ENCODE results near the gene ZNF487.
A peak's percentile ranks its signal among the peaks of the same experiment; 100 is the strongest.
"Not testable (repeated sequence)": the region's sequence is repeated elsewhere in the genome, so short reads cannot be mapped to it uniquely, and the experiment has no call there.

Gene ZNF487

GRCh38 chr10:43407148-43407575, 29.7 kb upstream of the ZNF487 start:
- DNase-seq: peak; percentile 21

- peak; percentile 82 for DNase-seq
These were observed 29.2 kb upstream of the ZNF487 start for GRCh38 chr10:43407576-43408330.

GRCh38 chr10:43408331-43408709, 28.6 kb upstream of the ZNF487 start:
- no peak for DNase-seq

GRCh38 chr10:43408710-43409384, 28.1 kb upstream of the ZNF487 start, which contains the start of gene HNRNPF:
TSS of gene HNRNPF (minus strand) at chr10:43409186. CDS start at chr10:43387884, 21,302 bp downstream.
- peak; percentile 95 for DNase-seq

GRCh38 chr10:43409385-43410109, 27.4 kb upstream of the ZNF487 start:
- DNase-seq: peak; percentile 41

GRCh38 chr10:43410345-43410744, 26.6 kb upstream of the ZNF487 start:
- no peak for DNase-seq

- DNase-seq: no peak
These were observed 25.4 kb upstream of the ZNF487 start for GRCh38 chr10:43411536-43411935.

- no peak for DNase-seq
These were observed 21.4 kb upstream of the ZNF487 start for GRCh38 chr10:43415544-43415943.

- no peak for DNase-seq
These were observed 18.8 kb upstream of the ZNF487 start for GRCh38 chr10:43417950-43418768.

GRCh38 chr10:43419997-43420368, 16.9 kb upstream of the ZNF487 start:
- no peak for DNase-seq

GRCh38 chr10:43420369-43421200, 16.3 kb upstream of the ZNF487 start:
- DNase-seq: peak; percentile 67

GRCh38 chr10:43421201-43421507, 15.8 kb upstream of the ZNF487 start:
- DNase-seq: no peak

GRCh38 chr10:43421519-43421918, 15.4 kb upstream of the ZNF487 start:
- DNase-seq: no peak

- not testable (repeated sequence) for DNase-seq
These were observed 15.0 kb upstream of the ZNF487 start for GRCh38 chr10:43421944-43422343.

GRCh38 chr10:43424416-43424815, 12.5 kb upstream of the ZNF487 start:
- no peak for DNase-seq

GRCh38 chr10:43426476-43426875, 10.4 kb upstream of the ZNF487 start:
- not testable (repeated sequence) for DNase-seq

GRCh38 chr10:43427166-43427825, 9.6 kb upstream of the ZNF487 start:
- DNase-seq: no peak

GRCh38 chr10:43430926-43431663, 5.8 kb upstream of the ZNF487 start:
- no peak for DNase-seq

- no peak for DNase-seq
These were observed 395 bp downstream of the ZNF487 start for GRCh38 chr10:43437141-43437870.

All from NCI-H774 (cell line).